Measurements from ENCODE around the gene MMP25.
A peak's percentile ranks its signal among the peaks of the same experiment; 100 is the strongest.

MMP25 gene

GRCh38 chr16:3084491-3084890 lies 38.1 kb downstream of the MMP25 start:
- Histone ChIP-seq H3K27me3 (ENCODE audit: low read depth, low read length) (no peaks in the 10 kb centered on the region), H3K4me1 (ENCODE audit: control insufficient read depth in 1 of 2, insufficient read depth in 2 of 2, low read length in 2 of 2) (peaks cover 0 to 9% of the 10 kb centered on the region in 2 donors), H3K4me3 (ENCODE audit: low read depth in 1 of 2, low read length in 2 of 2) (no peak overlapping the region), H3K9me3 (ENCODE audit: control insufficient read depth in 1 of 2, low read length in 2 of 2) (no peaks in the 10 kb centered on the region), H3K36me3 (ENCODE audit: control insufficient read depth in 1 of 2, insufficient read depth in 2 of 2, low read length in 2 of 2) (no peaks in the 10 kb centered on the region), H3K27ac (ENCODE audit: low read length) (no peak overlapping the region)

- Histone ChIP-seq H3K27ac (ENCODE audit: low read length) (no peak overlapping the region), H3K4me1 (ENCODE audit: control insufficient read depth in 1 of 2, insufficient read depth in 2 of 2, low read length in 2 of 2) (peaks cover 0 to 9% of the 10 kb centered on the region in 2 donors), H3K27me3 (ENCODE audit: low read depth, low read length) (no peaks in the 10 kb centered on the region), H3K9me3 (ENCODE audit: control insufficient read depth in 1 of 2, low read length in 2 of 2) (no peaks in the 10 kb centered on the region), H3K4me3 (ENCODE audit: low read depth in 1 of 2, low read length in 2 of 2) (no peak overlapping the region), H3K36me3 (ENCODE audit: control insufficient read depth in 1 of 2, insufficient read depth in 2 of 2, low read length in 2 of 2) (no peaks in the 10 kb centered on the region)
These were observed 38.8 kb downstream of the MMP25 start for GRCh38 chr16:3084969-3085670.

GRCh38 chr16:3085868-3086595 lies 39.7 kb downstream of the MMP25 start:
- H3K36me3 ChIP-seq (ENCODE audit: control insufficient read depth in 1 of 2, insufficient read depth in 2 of 2, low read length in 2 of 2): no peaks in the 10 kb centered on the region
- H3K4me3 ChIP-seq (ENCODE audit: low read depth in 1 of 2, low read length in 2 of 2): peak overlapping the region; percentile 33 to 37
- H3K27ac ChIP-seq (ENCODE audit: low read length): no peak overlapping the region
- H3K9me3 ChIP-seq (ENCODE audit: control insufficient read depth in 1 of 2, low read length in 2 of 2): no peaks in the 10 kb centered on the region
- H3K4me1 ChIP-seq (ENCODE audit: control insufficient read depth in 1 of 2, insufficient read depth in 2 of 2, low read length in 2 of 2): peaks cover 0 to 9% of the 10 kb centered on the region in 2 donors
- no peaks in the 10 kb centered on the region for H3K27me3 ChIP-seq (ENCODE audit: low read depth, low read length)

GRCh38 chr16:3086596-3087242 lies 40.4 kb downstream of the MMP25 start:
- no peaks in the 10 kb centered on the region for H3K36me3 ChIP-seq (ENCODE audit: control insufficient read depth in 1 of 2, insufficient read depth in 2 of 2, low read length in 2 of 2)

GRCh38 chr16:3087243-3088235 lies 41.2 kb downstream of the MMP25 start:
- peak overlapping the region; percentile 33 to 37 for H3K4me3 ChIP-seq (ENCODE audit: low read depth in 1 of 2, low read length in 2 of 2)
- H3K27ac ChIP-seq (ENCODE audit: low read length): no peak overlapping the region
- no peaks in the 10 kb centered on the region for H3K9me3 ChIP-seq (ENCODE audit: control insufficient read depth in 1 of 2, low read length in 2 of 2)
- no peaks in the 10 kb centered on the region for H3K36me3 ChIP-seq (ENCODE audit: control insufficient read depth in 1 of 2, insufficient read depth in 2 of 2, low read length in 2 of 2)
- H3K27me3 ChIP-seq (ENCODE audit: low read depth, low read length): no peaks in the 10 kb centered on the region
- H3K4me1 ChIP-seq (ENCODE audit: control insufficient read depth in 1 of 2, insufficient read depth in 2 of 2, low read length in 2 of 2): peaks cover 0 to 9% of the 10 kb centered on the region in 2 donors

More at GRCh38 chr16:3086596-3087242, 40.4 kb downstream of the MMP25 start:
- no peaks in the 10 kb centered on the region for H3K9me3 ChIP-seq (ENCODE audit: control insufficient read depth in 1 of 2, low read length in 2 of 2)
- no peak overlapping the region for H3K27ac ChIP-seq (ENCODE audit: low read length)
- peaks cover 0 to 9% of the 10 kb centered on the region in 2 donors for H3K4me1 ChIP-seq (ENCODE audit: control insufficient read depth in 1 of 2, insufficient read depth in 2 of 2, low read length in 2 of 2)
- peak overlapping the region; percentile 33 to 37 for H3K4me3 ChIP-seq (ENCODE audit: low read depth in 1 of 2, low read length in 2 of 2)
- no peaks in the 10 kb centered on the region for H3K27me3 ChIP-seq (ENCODE audit: low read depth, low read length)

- H3K9me3 ChIP-seq (ENCODE audit: control insufficient read depth in 1 of 2, low read length in 2 of 2): no peaks in the 10 kb centered on the region
- no peak overlapping the region for H3K27ac ChIP-seq (ENCODE audit: low read length)
- H3K36me3 ChIP-seq (ENCODE audit: control insufficient read depth in 1 of 2, insufficient read depth in 2 of 2, low read length in 2 of 2): no peaks in the 10 kb centered on the region
- H3K4me3 ChIP-seq (ENCODE audit: low read depth in 1 of 2, low read length in 2 of 2): no peak overlapping the region
- H3K4me1 ChIP-seq (ENCODE audit: control insufficient read depth in 1 of 2, insufficient read depth in 2 of 2, low read length in 2 of 2): peaks cover 0 to 9% of the 10 kb centered on the region in 2 donors
- no peaks in the 10 kb centered on the region for H3K27me3 ChIP-seq (ENCODE audit: low read depth, low read length)
These were observed 42.1 kb downstream of the MMP25 start for GRCh38 chr16:3088450-3088849.

- Histone ChIP-seq H3K27me3 (ENCODE audit: low read depth, low read length) (no peaks in the 10 kb centered on the region), H3K27ac (ENCODE audit: low read length) (no peak overlapping the region), H3K9me3 (ENCODE audit: control insufficient read depth in 1 of 2, low read length in 2 of 2) (no peaks in the 10 kb centered on the region), H3K4me3 (ENCODE audit: low read depth in 1 of 2, low read length in 2 of 2) (no peak overlapping the region), H3K36me3 (ENCODE audit: control insufficient read depth in 1 of 2, insufficient read depth in 2 of 2, low read length in 2 of 2) (no peaks in the 10 kb centered on the region), H3K4me1 (ENCODE audit: control insufficient read depth in 1 of 2, insufficient read depth in 2 of 2, low read length in 2 of 2) (peaks cover 0 to 9% of the 10 kb centered on the region in 2 donors)
These were observed 42.8 kb downstream of the MMP25 start for GRCh38 chr16:3088925-3089716.

GRCh38 chr16:3089717-3090592 lies 43.6 kb downstream of the MMP25 start:
- Histone ChIP-seq H3K27ac (ENCODE audit: low read length) (no peak overlapping the region), H3K9me3 (ENCODE audit: control insufficient read depth in 1 of 2, low read length in 2 of 2) (no peaks in the 10 kb centered on the region), H3K36me3 (ENCODE audit: control insufficient read depth in 1 of 2, insufficient read depth in 2 of 2, low read length in 2 of 2) (no peaks in the 10 kb centered on the region), H3K4me3 (ENCODE audit: low read depth in 1 of 2, low read length in 2 of 2) (no peak overlapping the region), H3K4me1 (ENCODE audit: control insufficient read depth in 1 of 2, insufficient read depth in 2 of 2, low read length in 2 of 2) (peaks cover 0 to 9% of the 10 kb centered on the region in 2 donors), H3K27me3 (ENCODE audit: low read depth, low read length) (no peaks in the 10 kb centered on the region)

GRCh38 chr16:3091551-3091950 lies 45.2 kb downstream of the MMP25 start:
- peaks cover 0 to 6% of the 10 kb centered on the region in 2 donors for H3K4me1 ChIP-seq (ENCODE audit: control insufficient read depth in 1 of 2, insufficient read depth in 2 of 2, low read length in 2 of 2)
- H3K9me3 ChIP-seq (ENCODE audit: control insufficient read depth in 1 of 2, low read length in 2 of 2): no peaks in the 10 kb centered on the region
- no peak overlapping the region for H3K4me3 ChIP-seq (ENCODE audit: low read depth in 1 of 2, low read length in 2 of 2)
- H3K27ac ChIP-seq (ENCODE audit: low read length): no peak overlapping the region
- no peaks in the 10 kb centered on the region for H3K36me3 ChIP-seq (ENCODE audit: control insufficient read depth in 1 of 2, insufficient read depth in 2 of 2, low read length in 2 of 2)
- no peaks in the 10 kb centered on the region for H3K27me3 ChIP-seq (ENCODE audit: low read depth, low read length)

All from muscle layer of duodenum (tissue), 2 donors.